Sciatic nerve (tissue), 2 donors: ENCODE measurements around the gene SSX2IP. TPM values are rescaled to one million over a fixed set of nuclear protein-coding genes. Genes with fewer than 3 reads are reported as not detected.
"Not testable (repeated sequence)": the region's sequence is repeated elsewhere in the genome, so short reads cannot be mapped to it uniquely, and the experiment has no call there.

Experiments
- ATAC-seq: fragments of 200-7000 bp; cut with Tn5 transposase; one replicate; pipeline ENCODE4 v1.9.1; 2020; ENCODE audit warnings: mild to moderate bottlenecking, moderate library complexity
- DNase-seq: peaks from one replicate; pipeline ENCODE4 v3.0.0-alpha.2; 2020; ENCODE audit warnings: low spot score
- intact Hi-C: fragments of 100-400 bp; cut with DNase I; formaldehyde crosslinking; loops from one replicate; pipeline ENCODE4 v1.14.2; 2022
- total RNA-seq: library from RNA; stranded (reverse); fragmentation: NEBNext Ultra II Directional; extraction: Animal tissue kit (Norgen Biotek cat#: 25700); gene quantifications from one replicate; pipeline ENCODE4 v1.2.1, GENCODE V29; 2021
- donor health status: DM: no; HTN: no; CAD: no.
- donor health status: DM: no; HTN: no; CAD: no.

The SSX2IP gene
- total RNA-seq, 1 donor from 2014 or later, result 10.9 TPM

DNA sequence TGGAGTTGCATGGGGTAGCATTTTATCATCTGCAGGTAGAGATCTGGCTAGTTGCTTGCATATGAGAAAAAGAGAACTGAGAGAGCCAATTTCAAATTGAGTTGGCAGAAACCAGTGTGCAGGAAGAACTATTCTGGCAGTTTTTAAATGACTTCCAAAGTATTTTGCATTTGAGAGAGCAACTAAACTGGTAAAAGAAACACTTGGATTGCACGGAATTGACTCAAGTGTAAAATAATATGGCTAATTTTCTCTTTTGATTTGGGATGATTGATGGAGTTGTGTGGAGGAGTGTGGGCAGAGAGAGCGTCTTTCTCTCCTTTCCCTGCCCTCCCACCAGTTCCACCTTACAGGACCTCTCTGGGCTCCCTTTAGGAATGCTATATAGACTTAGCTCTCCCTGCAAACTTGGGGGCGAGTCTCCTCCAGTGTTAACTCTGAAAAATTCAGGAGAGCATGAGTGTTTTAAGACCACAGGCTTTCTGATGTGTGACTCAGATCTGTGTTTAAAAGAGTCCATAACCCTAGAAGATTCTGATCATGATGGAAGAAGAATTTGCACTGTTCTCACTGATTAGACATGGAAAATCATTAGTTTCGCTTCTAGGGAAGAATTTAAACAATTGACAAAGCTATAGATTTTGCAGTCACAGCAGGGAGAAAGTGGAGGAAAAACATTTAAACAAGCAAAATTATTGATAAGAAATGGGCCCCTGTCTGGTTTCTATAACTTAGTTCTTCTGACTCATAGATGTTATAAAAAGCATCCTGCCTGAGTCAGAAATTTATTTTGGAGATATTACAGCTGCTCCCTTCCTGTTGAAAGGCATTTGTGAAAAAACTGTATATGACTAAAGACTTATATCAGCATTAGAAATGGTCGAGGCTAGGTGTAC is 91.2 kb downstream of the SSX2IP start:
- ATAC-seq (no peak), DNase-seq (no peak)
- intact Hi-C loops, result no loop called here

DNA sequence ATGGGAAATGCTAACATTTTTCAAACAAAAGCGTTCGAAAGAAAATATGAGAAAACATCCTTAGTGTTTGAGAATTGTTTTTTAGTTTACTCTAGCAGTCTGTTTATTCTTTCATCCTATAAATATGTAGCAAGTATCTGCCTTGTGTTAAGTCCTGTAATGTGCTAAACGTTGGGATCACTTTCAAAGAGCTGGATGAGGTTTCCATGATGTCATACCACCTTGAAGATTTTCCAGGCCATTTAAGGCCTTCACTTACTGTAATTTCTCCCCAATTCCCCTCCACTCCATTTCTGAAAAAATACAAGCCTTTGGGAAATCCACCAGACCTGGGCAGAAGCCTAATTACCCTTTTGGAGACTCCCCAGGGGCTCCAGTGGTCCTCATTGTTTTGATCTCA is 91.8 kb downstream of the SSX2IP start:
- intact Hi-C loops, result no loop called here
- ATAC-seq (no peak), DNase-seq (no peak)

DNA sequence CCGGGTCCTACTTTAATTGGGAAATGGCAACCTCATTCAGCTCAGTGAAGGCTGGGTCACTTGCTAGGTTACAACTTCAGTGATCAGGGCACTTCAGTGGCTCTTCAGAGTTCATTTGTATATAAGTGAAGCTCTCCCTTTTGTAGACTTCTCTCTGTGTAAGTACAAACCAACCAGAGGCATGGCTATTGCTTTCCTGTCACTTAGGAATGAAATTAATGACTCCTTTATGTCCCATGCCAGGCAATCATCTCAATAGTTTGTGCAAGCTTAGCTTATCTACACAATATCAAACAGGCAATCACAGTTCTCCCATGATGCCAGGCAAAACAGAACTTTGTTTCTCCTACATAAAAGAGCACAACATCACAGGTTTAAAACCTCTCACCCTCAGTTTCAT is 93.2 kb downstream of the SSX2IP start:
- ATAC-seq, result no peak
- intact Hi-C loops, result no loop called here

DNA sequence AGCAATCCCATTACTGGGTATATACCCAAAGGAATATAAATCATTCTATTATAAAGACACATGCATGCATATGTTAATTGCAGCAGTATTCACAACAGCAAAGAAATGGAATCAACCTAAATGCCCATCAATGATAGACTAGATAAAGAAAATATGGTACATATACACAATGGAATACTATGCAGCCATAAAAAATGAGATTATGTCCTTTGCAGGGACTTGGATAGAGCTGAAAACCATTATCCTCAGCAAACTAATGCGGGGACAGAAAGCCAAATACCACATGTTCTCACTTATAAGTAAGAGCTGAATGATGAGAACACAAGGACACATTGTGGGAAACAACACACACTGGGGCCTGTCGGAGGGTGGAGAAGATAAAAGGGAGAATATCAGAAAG is 95.3 kb downstream of the SSX2IP start:
- not testable (repeated sequence) for DNase-seq

More for the DNA sequence above, 93.2 kb downstream of the SSX2IP start:
- DNase-seq, result no peak

More for the DNA sequence above, 95.3 kb downstream of the SSX2IP start:
- intact Hi-C loops, ATAC-seq: not testable (repeated sequence)

Other genes with a start within 250 kb of the SSX2IP start
- gene RPF1, start 211.2 kb downstream of the SSX2IP start, total RNA-seq, result 21.8 TPM
- 3.4 TPM for gene SPATA1, start 184.1 kb downstream of the SSX2IP start, total RNA-seq
- gene GNG5, start 183.9 kb downstream of the SSX2IP start, total RNA-seq, result 50.5 TPM
- 18.1 TPM for gene CTBS, start 116.0 kb downstream of the SSX2IP start, total RNA-seq
- 0.36 TPM for gene LPAR3, start 202.7 kb upstream of the SSX2IP start, total RNA-seq